AG04449 (cell line): ENCODE results near the gene IPO11.
A peak's percentile ranks its signal among the peaks of the same experiment; 100 is the strongest.
"Not testable (repeated sequence)": the region's sequence is repeated elsewhere in the genome, so short reads cannot be mapped to it uniquely, and the experiment has no call there.

ENCODE experiments used
- CTCF ChIA-PET: fragments of 350-600 bp; formaldehyde crosslinking; extraction: SDS; loops from one replicate; lab custom pipeline; 2021; ENCODE audit warnings: antibody characterized with exemption; lab: Yijun Ruan, JAX
- POLR2A ChIA-PET: fragments of 400-600, 350-600 bp; formaldehyde crosslinking; extraction: SDS; loops from one replicate; lab custom pipeline; 2020; ENCODE audit warnings: antibody characterized with exemption, inconsistent platforms; lab: Yijun Ruan, JAX
- DNase-seq: peaks from one replicate; pipeline ENCODE4 v3.0.0-alpha.2; 2010; ENCODE audit warnings: low read depth, low spot score
- H3K4me3 ChIP-seq: 2 replicates; pipeline ENCODE4 v1.5.1; 2011; ENCODE audit warnings: low read depth, mild to moderate bottlenecking, control low read depth, low read length
- CTCF ChIP-seq: IDR thresholded peaks from one replicate; pipeline ENCODE4 v1.5.1; 2011; ENCODE audit warnings: mild to moderate bottlenecking, moderate library complexity, low read length, control low read depth, inconsistent platforms; ENCODE audit not compliant: insufficient read depth; ENCODE audit errors: missing control alignments

The IPO11 gene

GRCh38 chr5:62649025-62649424 lies 236.5 kb downstream of the IPO11 start:
- no peak for DNase-seq
- no peak overlapping the region for H3K4me3 ChIP-seq
- ChIA-PET POLR2A (no interaction called here), CTCF (interaction anchor here (1.6 kb wide), 1 partner anchor 182 kb away, joined by 3 read pairs; no protein-coding TSS in a partner anchor)
- no peak for TF ChIP-seq CTCF

GRCh38 chr5:62649476-62650113 lies 237.0 kb downstream of the IPO11 start:
- no peak for DNase-seq
- ChIA-PET CTCF (interaction anchor here (1.6 kb wide), 1 partner anchor 182 kb away, joined by 3 read pairs; no protein-coding TSS in a partner anchor), POLR2A (no interaction called here)
- H3K4me3 ChIP-seq, result no peak overlapping the region
- no peak for TF ChIP-seq CTCF

- H3K4me3 ChIP-seq, result no peak overlapping the region
- peak; percentile 3 for DNase-seq
- ChIA-PET POLR2A (no interaction called here), CTCF (interaction anchor here (1.6 kb wide), 1 partner anchor 183 kb away, joined by 3 read pairs; no protein-coding TSS in a partner anchor)
- TF ChIP-seq CTCF, result no peak
These were observed 237.6 kb downstream of the IPO11 start for GRCh38 chr5:62650197-62650596.

- DNase-seq, result no peak
- POLR2A ChIA-PET, result no interaction called here
- TF ChIP-seq CTCF, result no peak
- CTCF ChIA-PET, result interaction anchor here (0.6 kb wide), 1 partner anchor 127 kb away, joined by 3 read pairs; no protein-coding TSS in a partner anchor
- no peak overlapping the region for H3K4me3 ChIP-seq
These were observed 239.7 kb downstream of the IPO11 start for GRCh38 chr5:62652225-62652624.

GRCh38 chr5:62653001-62653863 lies 240.7 kb downstream of the IPO11 start:
- DNase-seq, result no peak
- CTCF ChIA-PET, result no interaction called here
- no peak for TF ChIP-seq CTCF
- no peak overlapping the region for H3K4me3 ChIP-seq
- POLR2A ChIA-PET, result no interaction called here

GRCh38 chr5:62653864-62654575 lies 241.5 kb downstream of the IPO11 start:
- CTCF ChIA-PET, result no interaction called here
- no peak overlapping the region for H3K4me3 ChIP-seq
- no peak for DNase-seq
- TF ChIP-seq CTCF, result no peak
- POLR2A ChIA-PET, result no interaction called here

GRCh38 chr5:62657772-62658171 lies 245.2 kb downstream of the IPO11 start:
- CTCF ChIA-PET, DNase-seq, H3K4me3 ChIP-seq, POLR2A ChIA-PET: not testable (repeated sequence)
